ENCODE measurements around the gene OR52A1. TPM values are rescaled to one million over a fixed set of nuclear protein-coding genes. Genes with fewer than 3 reads are reported as not detected.
A peak's percentile ranks its signal among the peaks of the same experiment; 100 is the strongest.

The OR52A1 gene
- total and polyA plus RNA-seq, 2 donors (not counting 3 experiments of a cell fraction or from before 2014, with no cell fraction given) = not detected

DNA sequence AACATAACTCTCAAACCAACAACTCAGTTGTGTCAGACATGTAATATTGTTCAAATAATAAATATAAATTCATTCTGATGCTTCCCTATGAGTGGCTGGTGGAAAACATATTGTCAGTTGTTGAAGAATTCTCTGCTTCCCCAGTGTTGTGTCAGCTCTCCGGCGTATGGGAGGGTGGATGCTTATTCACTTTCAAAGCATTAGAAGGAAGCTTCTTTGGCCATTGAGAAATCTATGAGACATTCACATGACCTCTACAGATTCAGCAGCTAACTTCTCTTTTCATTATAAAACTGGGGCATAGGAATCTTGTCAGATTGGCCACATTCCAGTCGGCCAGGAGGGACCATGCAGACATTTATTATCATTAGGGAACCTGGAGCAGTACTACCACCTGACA lies 43.0 kb upstream of the OR52A1 start:
- H3K27ac ChIP-seq (ENCODE audit: insufficient read depth, low read depth, low read length) = no peak overlapping the region
- H2AFZ ChIP-seq (ENCODE audit: low read depth, low read length) = no peak overlapping the region
- H3K4me3 ChIP-seq (replicated peaks in 1 of 3; ENCODE audit: insufficient read depth in 1 of 3, low read depth in 1 of 3, low read length in 3 of 3) = no peak overlapping the region
- H3K9ac ChIP-seq (replicated peaks; ENCODE audit: extremely low read depth, insufficient read depth, low read length) = no peak overlapping the region
- ChIA-PET CTCF (interaction anchor here (1.4 to 2.1 kb wide), 2 partner anchors 73 to 183 kb away, joined by 4 to 6 read pairs; no protein-coding TSS in a partner anchor), POLR2A (no interaction called here)
- peak; percentile 20 for DNase-seq (ENCODE audit: low read depth, low spot score)
- H3K4me1 ChIP-seq (ENCODE audit: control insufficient read depth, extremely low read depth, insufficient read depth, low read length) = no peaks in the 10 kb centered on the region
- H3K4me2 ChIP-seq (ENCODE audit: insufficient read depth, low read length) = no peak overlapping the region
- H3K79me2 ChIP-seq (ENCODE audit: control insufficient read depth, insufficient read depth, low read length) = no peaks in the 10 kb centered on the region
- dilution Hi-C loops (cut with MboI; ENCODE audit: extremely low pct_ligation_motif_present, low sequenced_read_pairs) = no loop called here
- intact Hi-C loops (cut with micrococcal nuclease) = no loop called here
- no peaks in the 10 kb centered on the region for H3K36me3 ChIP-seq (ENCODE audit: control insufficient read depth in 2 of 2, extremely low read depth in 1 of 2, insufficient read depth in 2 of 2, low read length in 2 of 2)
- no peaks in the 10 kb centered on the region for H4K20me1 ChIP-seq (replicated peaks; ENCODE audit: control insufficient read depth, extremely low read depth, insufficient read depth, low read length)
- no peaks in the 10 kb centered on the region for H3K9me1 ChIP-seq (replicated peaks; ENCODE audit: control insufficient read depth, extremely low read depth, insufficient read depth, low read length)
- H3K27me3 ChIP-seq (ENCODE audit: control insufficient read depth in 2 of 2, insufficient read depth in 2 of 2, low read length in 2 of 2) = peaks cover 0 to 2% of the 10 kb centered on the region in 2 experiments
- TF ChIP-seq GATA2 (IDR thresholded peaks at IDR 0.05; ENCODE audit: insufficient read depth, insufficient read length, low read depth, low read length) = no peak
- no peak for TF ChIP-seq MYC (IDR thresholded peaks at IDR 0.05; ENCODE audit: low read depth, low read length)
- no TSS peak for BruUV-seq (replicated peaks)
- H3K9me3 ChIP-seq (replicated peaks; ENCODE audit: control insufficient read depth, insufficient read depth, low read length) = no peaks in the 10 kb centered on the region
- no peak for FAIRE-seq

- no peaks in the 10 kb centered on the region for H3K9me1 ChIP-seq (replicated peaks; ENCODE audit: control insufficient read depth, extremely low read depth, insufficient read depth, low read length)
- FAIRE-seq (no peak), DNase-seq (ENCODE audit: low read depth, low spot score) (no peak)
- no peaks in the 10 kb centered on the region for H3K79me2 ChIP-seq (ENCODE audit: control insufficient read depth, insufficient read depth, low read length)
- peaks cover 0 to 2% of the 10 kb centered on the region in 2 experiments for H3K27me3 ChIP-seq (ENCODE audit: control insufficient read depth in 2 of 2, insufficient read depth in 2 of 2, low read length in 2 of 2)
- ChIA-PET POLR2A (no interaction called here), CTCF (interaction anchor here (1.4 kb wide), 1 partner anchor 72 kb away, joined by 4 read pairs; no protein-coding TSS in a partner anchor)
- dilution Hi-C loops (cut with MboI; ENCODE audit: extremely low pct_ligation_motif_present, low sequenced_read_pairs) = no loop called here
- intact Hi-C loops (cut with micrococcal nuclease) = no loop called here
- H4K20me1 ChIP-seq (replicated peaks; ENCODE audit: control insufficient read depth, extremely low read depth, insufficient read depth, low read length) = no peaks in the 10 kb centered on the region
- H3K9me3 ChIP-seq (replicated peaks; ENCODE audit: control insufficient read depth, insufficient read depth, low read length) = no peaks in the 10 kb centered on the region
- no peak overlapping the region for H3K4me2 ChIP-seq (ENCODE audit: insufficient read depth, low read length)
- H2AFZ ChIP-seq (ENCODE audit: low read depth, low read length) = no peak overlapping the region
- H3K27ac ChIP-seq (ENCODE audit: insufficient read depth, low read depth, low read length) = no peak overlapping the region
- no peaks in the 10 kb centered on the region for H3K36me3 ChIP-seq (ENCODE audit: control insufficient read depth in 2 of 2, extremely low read depth in 1 of 2, insufficient read depth in 2 of 2, low read length in 2 of 2)
- no peak for TF ChIP-seq MYC (IDR thresholded peaks at IDR 0.05; ENCODE audit: low read depth, low read length)
- no peak for TF ChIP-seq JUN (IDR thresholded peaks at IDR 0.05; ENCODE audit: borderline replicate concordance, insufficient read depth, insufficient read length, low read depth)
- no TSS peak for BruUV-seq (replicated peaks)
- no peak overlapping the region for H3K4me3 ChIP-seq (replicated peaks in 1 of 3; ENCODE audit: insufficient read depth in 1 of 3, low read depth in 1 of 3, low read length in 3 of 3)
- no peaks in the 10 kb centered on the region for H3K4me1 ChIP-seq (ENCODE audit: control insufficient read depth, extremely low read depth, insufficient read depth, low read length)
- H3K9ac ChIP-seq (replicated peaks; ENCODE audit: extremely low read depth, insufficient read depth, low read length) = no peak overlapping the region
These were observed 42.2 kb upstream of the OR52A1 start for GRCh38 chr11:5196731-5197130.

All from endothelial cell of umbilical vein (primary cell).